Measurements from ENCODE around the gene MCF2L2.

DNA sequence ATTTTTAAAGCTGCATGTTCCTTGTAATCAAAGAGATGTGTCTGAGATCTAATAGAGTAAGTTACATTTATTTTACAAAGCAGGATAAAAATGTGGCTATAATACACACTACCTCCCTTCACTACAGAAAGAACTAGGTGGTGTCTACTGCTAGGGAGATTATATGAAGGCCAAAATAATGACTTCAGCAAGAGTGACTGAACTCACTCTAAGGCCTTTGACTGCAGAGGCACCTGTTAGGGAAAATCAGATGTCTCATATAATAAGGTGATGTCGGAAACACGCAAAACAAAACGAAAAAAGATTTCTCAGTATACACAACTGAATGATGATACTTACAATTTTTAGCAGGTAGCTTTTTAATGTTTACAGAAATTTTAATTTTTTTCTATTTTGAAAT lies 156.3 kb downstream of the MCF2L2 start:
- no peak for TF ChIP-seq POLR2AphosphoS5 (IDR thresholded peaks at IDR 0.05; ENCODE audit: low read depth, low read length)
- TF ChIP-seq POLR2A (IDR thresholded peaks at IDR 0.05; ENCODE audit: low read depth, low read length) = no peak

Measured in GM12891 (cell line).